Ishikawa (cell line): ENCODE data around the gene ATRNL1.

Experiments used
- EP300 ChIP-seq: IDR thresholded peaks from 2 replicates; pipeline ENCODE4 v1.6.1; 2012; ENCODE audit warnings: borderline replicate concordance
- RAD21 ChIP-seq: IDR thresholded peaks from 2 replicates; pipeline ENCODE4 v1.6.1; 2012; ENCODE audit warnings: low read depth

DNA sequence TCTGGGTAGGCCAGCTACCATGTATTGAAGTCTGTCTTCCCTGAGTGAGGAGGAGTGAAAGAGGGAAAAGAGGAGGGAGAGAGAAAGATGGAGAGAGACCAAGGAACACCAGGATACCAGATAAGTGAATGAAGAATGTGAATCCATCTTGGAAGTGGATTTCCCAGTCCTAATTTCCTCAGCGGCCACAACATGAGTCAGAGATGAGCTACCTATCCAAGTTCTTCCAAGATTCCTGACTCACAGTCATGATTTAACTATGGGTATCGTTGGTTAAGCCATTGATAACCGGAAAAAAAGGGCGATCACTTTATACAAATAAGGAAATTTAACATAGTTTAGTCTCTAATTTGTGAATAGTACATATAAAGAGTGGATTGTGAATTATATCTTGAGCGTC is 561.8 kb downstream of the ATRNL1 start:
- no peak for TF ChIP-seq RAD21
- no peak for TF ChIP-seq EP300
